Mesodermal cell (in vitro differentiated cells): ENCODE results near the gene IP6K3.

Source experiments
- H3K27ac ChIP-seq: 2 replicates; pipeline ENCODE4 v1.7.0; 2013; ENCODE audit warnings: mild to moderate bottlenecking, low read depth, low read length, moderate library complexity; ENCODE audit not compliant: severe bottlenecking
- H3K36me3 ChIP-seq: 2 replicates; pipeline ENCODE4 v1.7.1; 2013; ENCODE audit warnings: mild to moderate bottlenecking, low read length, moderate library complexity; ENCODE audit not compliant: control insufficient read depth, insufficient read depth
- H3K4me1 ChIP-seq: one replicate; pipeline ENCODE4 v1.7.1; 2013; ENCODE audit warnings: mild to moderate bottlenecking, low read length; ENCODE audit not compliant: insufficient read depth, control insufficient read depth, poor library complexity, severe bottlenecking
- H3K4me3 ChIP-seq: 2 replicates; pipeline ENCODE4 v1.7.0; 2013; ENCODE audit warnings: low read length, control low read depth, mild to moderate bottlenecking; ENCODE audit not compliant: insufficient read depth, poor library complexity, severe bottlenecking; ENCODE audit errors: extremely low read depth
- H3K9me3 ChIP-seq: 2 replicates; pipeline ENCODE4 v1.7.1; 2013; ENCODE audit warnings: mild to moderate bottlenecking, low read length, moderate library complexity; ENCODE audit not compliant: control insufficient read depth
- WGBS, 2 experiments: methylation state at CpG; one replicate each; pipeline ENCODE4 v1.1.5; 2013; ENCODE audit warnings: missing lambda C conversion rate in 2 of 2; ENCODE audit not compliant: insufficient coverage in 2 of 2; 5-methylcytosine and 5-hydroxymethylcytosine counted together

The IP6K3 gene

GRCh38 chr6:33692760-33693158 lies 53.9 kb downstream of the IP6K3 start:
- WGBS, 2 experiments: 94 to 100% methylated on average over 8 of the region's 10 CpGs

DNA sequence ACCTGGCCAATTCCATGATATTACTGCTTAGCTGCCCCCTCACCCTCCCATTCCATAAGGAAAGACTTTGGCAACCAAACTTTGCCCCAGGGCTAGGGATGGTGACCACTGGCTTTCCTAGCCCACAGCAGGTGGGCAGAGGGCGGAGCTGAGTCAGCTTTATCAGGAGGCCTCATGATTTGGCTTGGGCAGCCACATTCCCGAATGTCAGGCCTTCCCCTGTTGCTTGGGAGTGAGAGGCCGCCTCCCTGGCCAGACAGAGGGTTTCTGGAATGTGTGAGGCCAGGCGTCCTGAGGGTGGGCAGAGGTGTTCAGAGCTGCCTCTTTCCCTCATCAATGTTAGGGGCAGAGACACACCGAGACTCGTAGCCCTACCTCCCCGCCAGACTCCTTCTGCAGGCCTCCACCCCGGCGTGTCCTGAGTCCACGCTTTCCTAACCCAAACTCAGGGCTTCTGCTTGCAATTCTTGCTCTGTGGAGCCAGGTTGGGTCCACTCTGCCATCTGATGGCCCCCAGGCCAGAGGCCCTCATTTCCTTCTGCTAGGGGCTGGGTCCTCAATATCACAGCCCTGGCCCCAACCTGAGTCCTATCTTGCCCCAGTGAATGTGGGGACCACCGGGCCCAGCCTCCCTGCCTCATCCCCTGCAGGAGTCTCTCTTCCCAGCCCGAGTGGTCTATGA lies 54.5 kb downstream of the IP6K3 start:
- Histone ChIP-seq H3K4me1 (peaks cover 28% of the 10 kb centered on the region), H3K9me3 (no peaks in the 10 kb centered on the region), H3K4me3 (no peak overlapping the region), H3K27ac (no peak overlapping the region), H3K36me3 (peaks cover 26% of the 10 kb centered on the region)
- 80 to 87% methylated on average over 10 to 12 of the region's 12 CpGs for WGBS, 2 experiments

More at GRCh38 chr6:33692760-33693158, 53.9 kb downstream of the IP6K3 start:
- Histone ChIP-seq H3K36me3 (peaks cover 31% of the 10 kb centered on the region), H3K4me1 (peaks cover 28% of the 10 kb centered on the region), H3K27ac (no peak overlapping the region), H3K4me3 (no peak overlapping the region), H3K9me3 (no peaks in the 10 kb centered on the region)

GRCh38 chr6:33691456-33692077 lies 55.1 kb downstream of the IP6K3 start:
- H3K4me3 ChIP-seq: no peak overlapping the region
- H3K36me3 ChIP-seq: peaks cover 21% of the 10 kb centered on the region
- peaks cover 28% of the 10 kb centered on the region for H3K4me1 ChIP-seq
- no peak overlapping the region for H3K27ac ChIP-seq
- no peaks in the 10 kb centered on the region for H3K9me3 ChIP-seq
- 94 to 95% methylated on average over 13 to 15 of the region's 15 CpGs for WGBS, 2 experiments

- H3K9me3 ChIP-seq: no peaks in the 10 kb centered on the region
- whole genome bisulfite sequencing, 2 experiments: 90 to 91% methylated on average over 8 to 12 of the region's 13 CpGs
- H3K4me3 ChIP-seq: no peak overlapping the region
- no peak overlapping the region for H3K27ac ChIP-seq
- peaks cover 13% of the 10 kb centered on the region for H3K36me3 ChIP-seq
- H3K4me1 ChIP-seq: peaks cover 25% of the 10 kb centered on the region
These were observed 55.9 kb downstream of the IP6K3 start for GRCh38 chr6:33690766-33691165.

- Histone ChIP-seq H3K4me3 (no peak overlapping the region), H3K4me1 (peaks cover 20% of the 10 kb centered on the region), H3K36me3 (peaks cover 6% of the 10 kb centered on the region), H3K27ac (no peak overlapping the region), H3K9me3 (no peaks in the 10 kb centered on the region)
- WGBS, 2 experiments: 98% methylated on average over 9 to 10 of the region's 10 CpGs
These were observed 56.8 kb downstream of the IP6K3 start for GRCh38 chr6:33689879-33690278.

DNA sequence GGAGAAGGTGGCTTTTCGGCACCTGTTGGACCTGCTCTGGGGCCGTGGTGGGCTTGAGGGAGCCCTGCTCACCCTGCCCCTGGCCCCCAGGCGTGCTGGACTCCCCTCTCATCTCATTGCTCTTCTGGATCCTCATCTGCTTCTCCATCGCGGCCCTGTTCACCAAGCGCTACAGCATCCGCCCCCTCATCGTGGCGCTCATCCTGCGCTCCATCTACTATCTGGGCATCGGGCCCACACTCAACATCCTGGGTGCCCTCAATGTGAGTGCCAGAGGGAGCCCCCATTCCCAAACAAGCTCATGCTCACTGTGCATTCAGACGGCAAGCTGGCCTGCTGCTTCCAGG lies 57.6 kb downstream of the IP6K3 start:
- H3K4me3 ChIP-seq: no peak overlapping the region
- WGBS, 2 experiments: 95 to 99% methylated on average over 12 of the region's 12 CpGs
- peaks cover 14% of the 10 kb centered on the region for H3K4me1 ChIP-seq
- no peak overlapping the region for H3K27ac ChIP-seq
- H3K9me3 ChIP-seq: no peaks in the 10 kb centered on the region
- peaks cover 6% of the 10 kb centered on the region for H3K36me3 ChIP-seq

- no peak overlapping the region for H3K27ac ChIP-seq
- H3K9me3 ChIP-seq: no peaks in the 10 kb centered on the region
- 95 to 97% methylated on average over 21 to 25 of the region's 25 CpGs for WGBS, 2 experiments
- peaks cover 9% of the 10 kb centered on the region for H3K4me1 ChIP-seq
- H3K36me3 ChIP-seq: peaks cover 4% of the 10 kb centered on the region
- H3K4me3 ChIP-seq: no peak overlapping the region
These were observed 58.1 kb downstream of the IP6K3 start for GRCh38 chr6:33688451-33689147.

- Histone ChIP-seq H3K36me3 (peaks cover 4% of the 10 kb centered on the region), H3K27ac (no peak overlapping the region), H3K4me1 (peaks cover 6% of the 10 kb centered on the region), H3K9me3 (no peaks in the 10 kb centered on the region), H3K4me3 (no peak overlapping the region)
- 93 to 95% methylated on average over 17 to 19 of the region's 20 CpGs for WGBS, 2 experiments
These were observed 58.7 kb downstream of the IP6K3 start for GRCh38 chr6:33688006-33688405.

- 91 to 94% methylated on average over 21 to 22 of the region's 27 CpGs for WGBS, 2 experiments
- no peak overlapping the region for H3K4me3 ChIP-seq
- H3K4me1 ChIP-seq: peaks cover 6% of the 10 kb centered on the region
- H3K9me3 ChIP-seq: no peaks in the 10 kb centered on the region
- no peaks in the 10 kb centered on the region for H3K36me3 ChIP-seq
- H3K27ac ChIP-seq: no peak overlapping the region
These were observed 59.4 kb downstream of the IP6K3 start for GRCh38 chr6:33686981-33687975.

GRCh38 chr6:33686225-33686924 lies 60.3 kb downstream of the IP6K3 start:
- no peak overlapping the region for H3K4me3 ChIP-seq
- H3K4me1 ChIP-seq: no peaks in the 10 kb centered on the region
- H3K9me3 ChIP-seq: no peaks in the 10 kb centered on the region
- no peaks in the 10 kb centered on the region for H3K36me3 ChIP-seq
- WGBS, 2 experiments: 89 to 93% methylated on average over 5 of the region's 6 CpGs
- no peak overlapping the region for H3K27ac ChIP-seq
